GM23338 (cell line): Measurements from ENCODE around the gene MRPL48. TPM values are rescaled to one million over a fixed set of nuclear protein-coding genes. Genes with fewer than 3 reads are reported as not detected.

Experiments
- ATAC-seq: fragments of 200-7000 bp; cut with Tn5 transposase; 3 replicates; pipeline ENCODE4 v1.9.1; 2020
- DNase-seq: peaks from one replicate; pipeline ENCODE4 v3.0.0-alpha.2; 2015; ENCODE audit warnings: low spot score
- H2AFZ ChIP-seq: fragments of 200-600 bp; sonication (generic); 2 replicates; pipeline ENCODE4 v1.8.0; 2016; ENCODE audit warnings: antibody characterized with exemption, mild to moderate bottlenecking, moderate library complexity
- H3F3A ChIP-seq: fragments of 200-600 bp; sonication (generic); replicated peaks from 2 replicates; pipeline ENCODE4 v1.8.0; 2017; ENCODE audit warnings: antibody characterized with exemption, mixed run types, low read depth
- H3K27ac ChIP-seq: fragments of 200-600 bp; sonication (generic); 2 replicates; pipeline ENCODE4 v1.6.1; 2016; ENCODE audit warnings: low read depth
- H3K27me3 ChIP-seq: fragments of 200-600 bp; sonication (generic); 2 replicates; pipeline ENCODE4 v1.8.0; 2016; ENCODE audit warnings: mild to moderate bottlenecking, mixed run types, moderate library complexity; ENCODE audit not compliant: insufficient read depth
- H3K36me3 ChIP-seq: fragments of 200-600 bp; sonication (generic); 2 replicates; pipeline ENCODE4 v1.8.0; 2016; ENCODE audit warnings: mild to moderate bottlenecking; ENCODE audit not compliant: insufficient read depth
- H3K4me1 ChIP-seq: fragments of 200-600 bp; sonication (generic); 2 replicates; pipeline ENCODE4 v1.8.0; 2016; ENCODE audit warnings: mild to moderate bottlenecking, moderate library complexity; ENCODE audit not compliant: insufficient read depth
- H3K4me2 ChIP-seq: fragments of 200-600 bp; sonication (generic); 2 replicates; pipeline ENCODE4 v1.7.1; 2017; ENCODE audit warnings: mixed run types
- H3K4me3 ChIP-seq: fragments of 200-600 bp; sonication (generic); 2 replicates; pipeline ENCODE4 v1.6.1; 2016; ENCODE audit warnings: mixed run types
- H3K79me2 ChIP-seq: fragments of 200-600 bp; sonication (generic); replicated peaks from 2 replicates; pipeline ENCODE4 v1.8.0; 2017; ENCODE audit warnings: mild to moderate bottlenecking; ENCODE audit not compliant: insufficient read depth
- H3K9me2 ChIP-seq: fragments of 200-600 bp; sonication (generic); 2 replicates; pipeline ENCODE4 v1.8.0; 2017; ENCODE audit not compliant: insufficient read depth
- H4K20me1 ChIP-seq: fragments of 200-600 bp; sonication (generic); replicated peaks from 2 replicates; pipeline ENCODE4 v1.8.0; 2017; ENCODE audit warnings: mild to moderate bottlenecking; ENCODE audit not compliant: insufficient read depth
- H3K27ac Mint-ChIP-seq: 2 replicates; pipeline ENCODE4 v1.8.0; 2020; ENCODE audit warnings: inconsistent platforms, mild to moderate bottlenecking, moderate library complexity, mixed read lengths
- H3K27me3 Mint-ChIP-seq: 3 replicates; pipeline ENCODE4 v1.8.0; 2022; ENCODE audit warnings: low read depth, mild to moderate bottlenecking, moderate library complexity, mixed read lengths, inconsistent platforms; ENCODE audit not compliant: insufficient read depth, poor library complexity
- H3K36me3 Mint-ChIP-seq: 3 replicates; pipeline ENCODE4 v1.8.0; 2021; ENCODE audit warnings: low read depth, mild to moderate bottlenecking, inconsistent platforms, moderate library complexity, mixed read lengths
- H3K4me1 Mint-ChIP-seq: 3 replicates; pipeline ENCODE4 v1.8.0; 2020; ENCODE audit warnings: mild to moderate bottlenecking, inconsistent platforms, mixed read lengths
- H3K4me3 Mint-ChIP-seq: 3 replicates; pipeline ENCODE4 v1.8.0; 2021; ENCODE audit warnings: moderate library complexity, mild to moderate bottlenecking, inconsistent platforms, mixed read lengths
- H3K9me3 Mint-ChIP-seq: 3 replicates; pipeline ENCODE4 v1.8.0; 2020; ENCODE audit warnings: moderate library complexity, mild to moderate bottlenecking, inconsistent platforms, mixed read lengths
- CREB1 ChIP-seq: fragments of 250-450 bp; sonication (Bioruptor Pico); IDR thresholded peaks from 2 replicates; pipeline ENCODE4 v1.5.0; 2020; ENCODE audit warnings: low read depth, mild to moderate bottlenecking, moderate library complexity
- ETS1 ChIP-seq: IDR thresholded peaks from 2 replicates; pipeline ENCODE4 v1.6.1; 2016; ENCODE audit warnings: antibody characterized with exemption
- EZH2 ChIP-seq: fragments of 200-600 bp; sonication (generic); IDR thresholded peaks from one replicate; pipeline ENCODE4 v1.8.0; 2017; ENCODE audit warnings: antibody characterized with exemption, mild to moderate bottlenecking, low read depth; ENCODE audit not compliant: unreplicated experiment
- EZH2phosphoT487 ChIP-seq: fragments of 200-600 bp; sonication (generic); IDR thresholded peaks from one replicate; pipeline ENCODE4 v1.8.1; 2018; ENCODE audit warnings: antibody characterized with exemption; ENCODE audit not compliant: unreplicated experiment
- JUNB ChIP-seq: IDR thresholded peaks from one replicate; pipeline ENCODE4 v1.6.1; 2016; ENCODE audit warnings: antibody characterized with exemption; ENCODE audit not compliant: unreplicated experiment
- NANOG ChIP-seq: IDR thresholded peaks from 2 replicates; pipeline ENCODE4 v1.6.1; 2016; ENCODE audit warnings: antibody characterized with exemption, borderline replicate concordance
- POLR2AphosphoS5 ChIP-seq: IDR thresholded peaks from 2 replicates; pipeline ENCODE4 v1.6.1; 2016; ENCODE audit warnings: antibody characterized with exemption, low read depth
- REST ChIP-seq: IDR thresholded peaks from one replicate; pipeline ENCODE4 v1.6.1; 2018; ENCODE audit warnings: antibody characterized with exemption; ENCODE audit not compliant: unreplicated experiment
- STAT1 ChIP-seq: IDR thresholded peaks from one replicate; pipeline ENCODE4 v1.6.1; 2016; ENCODE audit warnings: antibody characterized with exemption; ENCODE audit not compliant: unreplicated experiment
- ZNF331 ChIP-seq: fragments of 250-450 bp; sonication (Bioruptor Pico); IDR thresholded peaks from 2 replicates; pipeline ENCODE4 v1.5.0; 2020; ENCODE audit warnings: low read depth, mild to moderate bottlenecking, moderate library complexity
- ZNF462 ChIP-seq: fragments of 250-450 bp; sonication (Bioruptor Pico); IDR thresholded peaks from 2 replicates; pipeline ENCODE4 v1.5.0; 2020; ENCODE audit warnings: mild to moderate bottlenecking, moderate library complexity
- polyA plus RNA-seq: library from polyadenylated mRNA; unstranded; fragments of >200 nt; fragmentation: Nextera tagmentation; extraction: Ambion mirVana; gene quantifications from 2 replicates; pipeline ENCODE4 v1.2.1, GENCODE V29; 2016
- total RNA-seq: library from RNA; depleted of rRNA; stranded (reverse); fragments of >200 nt; shearing (Covaris generic); gene quantifications from 2 replicates; pipeline ENCODE4 v1.2.3, GENCODE V29; 2014
- TF ChIP-seq, protein P1 (sequence below), 2 experiments: fragments of 200-600 bp in 1 of 2; sonication (generic) in 1 of 2; conservative IDR thresholded peaks; 2 replicates each; pipeline versions ENCODE4 v1.5.1 to v1.6.1; 2016 to 2017; ENCODE audit warnings: antibody characterized with exemption in 2 of 2, low read depth in 2 of 2, mild to moderate bottlenecking in 2 of 2, moderate library complexity in 1 of 2

MRPL48 gene
- total and polyA plus RNA-seq, 2 experiments from 2014 or later: 24.1 to 103 TPM

GRCh38 chr11:73789279-73789670 lies 1.6 kb downstream of the MRPL48 start (continued):
- TF ChIP-seq REST: no peak

DNA sequence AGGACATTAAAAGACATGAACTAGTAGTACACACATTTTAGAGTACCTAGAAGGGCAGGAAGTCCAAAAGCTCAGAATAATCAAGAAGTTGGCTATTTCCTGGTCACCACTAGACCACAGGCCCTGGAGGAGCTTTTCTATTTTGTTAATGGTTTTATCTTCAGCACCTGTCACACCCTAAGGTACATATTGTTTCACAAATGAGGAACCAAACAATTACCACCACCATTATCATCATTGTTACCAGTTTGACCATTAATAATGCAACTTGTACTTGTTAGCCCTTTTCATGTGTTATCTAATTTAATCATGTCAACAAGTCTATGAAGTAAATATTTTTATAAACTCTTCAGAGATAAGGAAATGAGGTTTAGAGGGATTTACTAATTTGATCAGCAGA lies 4.9 kb downstream of the MRPL48 start:
- peaks cover 7% of the 10 kb centered on the region for H3K36me3 Mint-ChIP-seq
- Histone ChIP-seq H3K4me2 (no peak overlapping the region), H3K27me3 (no peaks in the 10 kb centered on the region), H3K9me2 (no peaks in the 10 kb centered on the region), H3K79me2 (peaks cover 17% of the 10 kb centered on the region), H3F3A (no peaks in the 10 kb centered on the region), H2AFZ (no peak overlapping the region), H3K4me3 (no peak overlapping the region), H3K36me3 (no peaks in the 10 kb centered on the region), H4K20me1 (no peaks in the 10 kb centered on the region; the same call in none of the 2 replicates), H3K4me1 (no peaks in the 10 kb centered on the region), H3K27ac (no peak overlapping the region)
- H3K4me1 Mint-ChIP-seq: no peaks in the 10 kb centered on the region
- TF ChIP-seq ZNF462 (CRISPR knock-in tag): no peak
- no peak for TF ChIP-seq JUNB
- TF ChIP-seq, protein P1, sequence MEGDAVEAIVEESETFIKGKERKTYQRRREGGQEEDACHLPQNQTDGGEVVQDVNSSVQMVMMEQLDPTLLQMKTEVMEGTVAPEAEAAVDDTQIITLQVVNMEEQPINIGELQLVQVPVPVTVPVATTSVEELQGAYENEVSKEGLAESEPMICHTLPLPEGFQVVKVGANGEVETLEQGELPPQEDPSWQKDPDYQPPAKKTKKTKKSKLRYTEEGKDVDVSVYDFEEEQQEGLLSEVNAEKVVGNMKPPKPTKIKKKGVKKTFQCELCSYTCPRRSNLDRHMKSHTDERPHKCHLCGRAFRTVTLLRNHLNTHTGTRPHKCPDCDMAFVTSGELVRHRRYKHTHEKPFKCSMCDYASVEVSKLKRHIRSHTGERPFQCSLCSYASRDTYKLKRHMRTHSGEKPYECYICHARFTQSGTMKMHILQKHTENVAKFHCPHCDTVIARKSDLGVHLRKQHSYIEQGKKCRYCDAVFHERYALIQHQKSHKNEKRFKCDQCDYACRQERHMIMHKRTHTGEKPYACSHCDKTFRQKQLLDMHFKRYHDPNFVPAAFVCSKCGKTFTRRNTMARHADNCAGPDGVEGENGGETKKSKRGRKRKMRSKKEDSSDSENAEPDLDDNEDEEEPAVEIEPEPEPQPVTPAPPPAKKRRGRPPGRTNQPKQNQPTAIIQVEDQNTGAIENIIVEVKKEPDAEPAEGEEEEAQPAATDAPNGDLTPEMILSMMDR (conservative IDR thresholded peaks at IDR 0.05; ENCODE audit: low read depth in 2 of 2): no peak
- TF ChIP-seq CREB1: no peak
- no peak for TF ChIP-seq STAT1
- TF ChIP-seq POLR2AphosphoS5: no peak
- no peak for TF ChIP-seq NANOG
- no peak for TF ChIP-seq EZH2
- TF ChIP-seq ETS1: no peak
- no peak for TF ChIP-seq ZNF331 (CRISPR knock-in tag)
- no peak for TF ChIP-seq EZH2phosphoT487
- ATAC-seq (no peak), DNase-seq (no peak)
- H3K27me3 Mint-ChIP-seq: peaks cover under 1% of the 10 kb centered on the region
- no peaks in the 10 kb centered on the region for H3K9me3 Mint-ChIP-seq
- no peak overlapping the region for H3K4me3 Mint-ChIP-seq
- H3K27ac Mint-ChIP-seq: no peak overlapping the region
